Sigmoid colon (tissue), 7 donors: ENCODE data around the gene R3HDM4. TPM values are rescaled to one million over a fixed set of nuclear protein-coding genes. Genes with fewer than 3 reads are reported as not detected.

Source experiments
- DNase-seq: peaks from one replicate; pipeline ENCODE4 v3.0.0-alpha.2; 2019
- H3K27ac ChIP-seq, 4 donors: fragments of 200-600 bp; sonication (generic); one replicate each; pipeline ENCODE4 v1.5.1; 2016 to 2019; ENCODE audit warnings: mild to moderate bottlenecking in 1 of 4
- H3K27me3 ChIP-seq, 3 donors: fragments of 200-600 bp; sonication (generic); one replicate each; pipeline ENCODE4 v1.5.1; 2019; ENCODE audit warnings: mild to moderate bottlenecking in 1 of 3
- H3K36me3 ChIP-seq, 4 donors: fragments of 200-600 bp; sonication (generic); one replicate each; pipeline ENCODE4 v1.5.1; 2016 to 2019
- H3K4me1 ChIP-seq, 4 donors: fragments of 200-600 bp; sonication (generic); one replicate each; pipeline ENCODE4 v1.5.1; 2017 to 2019
- H3K4me3 ChIP-seq, 4 donors: fragments of 200-600 bp; sonication (generic); one replicate each; pipeline ENCODE4 v1.5.1; 2017 to 2019; ENCODE audit warnings: mild to moderate bottlenecking in 2 of 4, moderate library complexity in 1 of 4
- H3K9me3 ChIP-seq, 4 donors: fragments of 200-600 bp in 3 of 4; sonication (generic) in 3 of 4; one replicate each; pipeline versions ENCODE4 v1.5.1 to v1.6.1; 2013 to 2019
- CTCF ChIP-seq, 4 experiments: fragments of 450-650 bp in 3 of 4; fragments of 200-600 bp in 1 of 4; IDR thresholded peaks; one replicate each; pipeline ENCODE4 v1.5.1; 2016 to 2019; ENCODE audit warnings: antibody characterized with exemption in 4 of 4, mild to moderate bottlenecking in 3 of 4, moderate library complexity in 2 of 4
- EP300 ChIP-seq, 4 donors: sonication (generic); formaldehyde crosslinking; IDR thresholded peaks; one replicate each; pipeline ENCODE4 v1.6.1; 2017; ENCODE audit warnings: antibody characterized with exemption in 4 of 4
- POLR2A ChIP-seq, 2 donors: fragments of 450-650 bp; IDR thresholded peaks; one replicate each; pipeline ENCODE4 v1.6.1; 2016; ENCODE audit warnings: antibody characterized with exemption in 2 of 2, mild to moderate bottlenecking in 2 of 2, moderate library complexity in 2 of 2
- POLR2AphosphoS5 ChIP-seq, 4 donors: sonication (generic); formaldehyde crosslinking; IDR thresholded peaks; one replicate each; pipeline ENCODE4 v1.6.1; 2017; ENCODE audit warnings: antibody characterized with exemption in 4 of 4
- WGBS, 2 donors: extraction: QIAGEN DNeasy Blood & Tissue Kit; methylation state at CpG; one replicate each; pipeline ENCODE4 v1.1.7; 2013; 5-methylcytosine and 5-hydroxymethylcytosine counted together
- intact Hi-C: fragments of 100-400 bp; cut with DNase I; formaldehyde crosslinking; loops from one replicate; pipeline ENCODE4 v1.15.1; 2023
- polyA plus RNA-seq, 3 donors: library from polyadenylated mRNA; stranded (reverse); fragments of 200-250 nt; gene quantifications; one replicate each; pipeline ENCODE4 v1.2.3, GENCODE V29; 2013
- total RNA-seq, 4 donors: library from RNA; depleted of rRNA; stranded (reverse); fragments of >200 nt; gene quantifications; one replicate each; pipeline ENCODE4 v1.1.0, GENCODE V29; 2016
- donor health status: healthy with polysubstance abuse.
- donor health status: Bipolar disorder and iron deficiency.
- donor health status: healthy.

R3HDM4 gene
- total and polyA plus RNA-seq, 7 donors = 21.4 to 85.3 (median 30.5) TPM

GRCh38 chr19:952049-952679 is 39.1 kb upstream of the R3HDM4 start:
- DNase-seq = no peak
- H3K4me3 ChIP-seq = no peak overlapping the region
- intact Hi-C loops = no loop called here
- TF ChIP-seq CTCF (IDR thresholded peaks at IDR 0.05) (no peak), POLR2AphosphoS5 (IDR thresholded peaks at IDR 0.05) (no peak)
- peaks cover 0 to 23% (median 19%) of the 10 kb centered on the region in 4 donors for H3K4me1 ChIP-seq
- H3K27ac ChIP-seq = no peak overlapping the region
- no peaks in the 10 kb centered on the region for H3K9me3 ChIP-seq
- H3K27me3 ChIP-seq = no peaks in the 10 kb centered on the region
- H3K36me3 ChIP-seq = no peaks in the 10 kb centered on the region
- 24 to 65% methylated on average over 14 of the region's 14 CpGs for WGBS, 2 donors

DNA sequence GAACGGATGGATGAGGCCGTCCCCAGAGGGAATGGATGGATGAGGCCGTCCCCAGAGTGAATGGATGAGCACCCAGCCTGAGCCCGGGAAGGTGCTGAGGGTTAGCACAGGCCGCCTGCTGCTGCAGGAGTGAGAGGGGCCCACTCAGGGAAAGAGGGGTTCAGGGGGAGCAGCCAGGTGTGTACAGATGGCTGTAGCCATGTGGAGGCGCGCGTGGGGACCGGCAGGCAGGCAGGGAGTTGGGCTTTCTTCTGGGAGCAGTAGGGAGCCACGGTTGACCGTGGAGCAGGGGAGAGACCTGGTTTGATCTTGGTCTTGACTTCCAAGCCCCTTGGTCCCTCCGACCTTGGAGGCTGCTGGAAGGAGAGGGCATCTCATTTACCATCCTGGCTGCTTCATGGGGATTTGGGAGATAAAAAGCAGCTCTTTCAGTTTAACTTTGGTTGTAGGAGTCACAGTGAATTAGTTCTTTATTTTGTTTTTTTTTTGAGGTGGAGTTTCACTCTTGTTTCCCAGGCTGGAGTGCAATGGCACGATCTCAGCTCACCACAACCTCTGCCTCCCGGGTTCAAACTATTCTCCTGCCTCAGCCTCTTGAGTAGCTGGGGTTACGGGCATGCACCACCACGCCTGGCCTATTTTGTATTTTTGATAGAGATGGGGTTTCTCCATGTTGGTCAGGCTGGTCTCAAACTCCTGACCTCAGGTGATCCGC is 37.5 kb upstream of the R3HDM4 start:
- DNase-seq = no peak

GRCh38 chr19:948842-949496 is 36.0 kb upstream of the R3HDM4 start:
- H3K4me3 ChIP-seq = no peak overlapping the region
- H3K9me3 ChIP-seq = no peaks in the 10 kb centered on the region
- TF ChIP-seq POLR2A (IDR thresholded peaks at IDR 0.05) (no peak), EP300 (IDR thresholded peaks at IDR 0.05) (no peak), POLR2AphosphoS5 (IDR thresholded peaks at IDR 0.05) (no peak), CTCF (IDR thresholded peaks at IDR 0.05) (no peak)
- 76 to 88% methylated on average over 25 of the region's 25 CpGs for WGBS, 2 donors
- intact Hi-C loops = no loop called here
- peaks cover 0 to 27% (median 12%) of the 10 kb centered on the region in 4 donors for H3K4me1 ChIP-seq
- no peak for DNase-seq
- no peaks in the 10 kb centered on the region for H3K36me3 ChIP-seq
- no peak overlapping the region for H3K27ac ChIP-seq
- H3K27me3 ChIP-seq = no peaks in the 10 kb centered on the region

More for the DNA sequence above, 37.5 kb upstream of the R3HDM4 start:
- Histone ChIP-seq H3K27me3 (no peaks in the 10 kb centered on the region), H3K9me3 (no peaks in the 10 kb centered on the region), H3K4me1 (peaks cover 0 to 13% (median 12%) of the 10 kb centered on the region in 4 donors), H3K4me3 (no peak overlapping the region), H3K36me3 (no peaks in the 10 kb centered on the region), H3K27ac (no peak overlapping the region)
- 84% methylated on average over 17 of the region's 17 CpGs for WGBS, 2 donors
- TF ChIP-seq POLR2A (IDR thresholded peaks at IDR 0.05) = no peak
- no peak for TF ChIP-seq EP300 (IDR thresholded peaks at IDR 0.05)
- TF ChIP-seq CTCF (IDR thresholded peaks at IDR 0.05) = no peak
- no peak for TF ChIP-seq POLR2AphosphoS5 (IDR thresholded peaks at IDR 0.05)
- intact Hi-C loops = no loop called here

DNA sequence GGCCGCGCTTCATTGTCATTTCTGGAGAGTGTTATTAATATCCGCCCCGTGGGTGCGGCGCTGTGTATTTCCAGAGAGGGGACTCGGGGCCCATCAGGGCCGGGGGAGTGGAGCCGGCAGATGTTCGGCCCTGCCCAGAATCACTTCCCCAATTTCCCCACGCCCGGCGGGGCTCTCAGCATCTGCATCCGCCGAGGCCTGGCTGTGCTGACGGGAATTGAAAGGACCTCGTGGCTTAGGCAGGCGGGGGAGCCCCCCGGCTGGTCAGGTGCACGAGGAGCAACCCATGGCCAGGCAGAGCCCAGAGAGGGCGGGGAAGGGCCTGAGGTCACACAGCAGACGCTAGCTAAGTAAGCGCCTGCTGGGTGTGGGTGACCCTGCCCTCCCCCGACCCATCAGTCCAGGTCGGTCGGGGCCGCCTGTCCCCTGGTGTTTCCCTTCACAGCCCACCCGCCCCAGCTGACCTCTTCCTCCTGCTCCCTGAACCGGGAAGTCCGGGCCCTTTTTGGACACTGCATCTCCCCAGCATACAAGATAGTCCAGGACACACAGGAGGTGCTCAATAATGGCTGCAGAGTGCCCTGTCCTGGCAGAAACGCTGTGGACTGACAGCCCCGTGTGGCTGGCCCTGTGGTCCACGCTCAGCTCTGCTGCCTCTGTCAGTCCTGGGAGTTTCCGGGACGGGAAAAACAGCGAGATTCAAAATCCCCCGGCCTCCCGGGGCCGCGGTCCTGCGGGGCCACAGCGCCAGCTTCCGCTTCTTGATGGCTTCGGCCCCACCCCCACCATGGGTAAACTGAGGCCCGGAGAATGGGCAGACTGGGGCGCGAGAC is 34.9 kb upstream of the R3HDM4 start:
- 66 to 79% methylated on average over 47 of the region's 47 CpGs for WGBS, 2 donors
- no peak overlapping the region for H3K27ac ChIP-seq
- H3K4me1 ChIP-seq = peaks cover 0 to 24% (median 5%) of the 10 kb centered on the region in 4 donors
- no peak overlapping the region for H3K4me3 ChIP-seq
- TF ChIP-seq POLR2A (IDR thresholded peaks at IDR 0.05) = no peak
- peak in 1 of 4 donors; percentile 21 for TF ChIP-seq EP300 (IDR thresholded peaks at IDR 0.05)
- TF ChIP-seq CTCF (IDR thresholded peaks at IDR 0.05) = no peak
- TF ChIP-seq POLR2AphosphoS5 (IDR thresholded peaks at IDR 0.05) = peak in 3 of 4 donors; percentile 35 to 69 (median 53)
- H3K27me3 ChIP-seq = no peaks in the 10 kb centered on the region
- no peaks in the 10 kb centered on the region for H3K9me3 ChIP-seq
- intact Hi-C loops = no loop called here
- DNase-seq = peak; percentile 87
- H3K36me3 ChIP-seq = no peaks in the 10 kb centered on the region
